Kidney epithelial cell (primary cell): ENCODE data around the gene PARP8. TPM values are rescaled to one million over a fixed set of nuclear protein-coding genes. Genes with fewer than 3 reads are reported as not detected.

ENCODE experiments used
- DNase-seq: peaks from one replicate; pipeline ENCODE4 v3.0.0-alpha.2; 2010; ENCODE audit warnings: low read depth
- H3K27me3 ChIP-seq: 2 replicates; pipeline ENCODE4 v1.6.0; 2011; ENCODE audit warnings: low read length; ENCODE audit not compliant: control insufficient read depth, insufficient read depth
- H3K36me3 ChIP-seq: 2 replicates; pipeline ENCODE4 v1.5.1; 2011; ENCODE audit warnings: low read length; ENCODE audit not compliant: control insufficient read depth, insufficient read depth
- H3K4me3 ChIP-seq: 2 replicates; pipeline ENCODE4 v1.5.1; 2011; ENCODE audit warnings: low read depth, mild to moderate bottlenecking, control low read depth, low read length
- total RNA-seq: library from RNA; depleted of rRNA; stranded (reverse); fragments of >200 nt; gene quantifications from 2 replicates; pipeline ENCODE4 v1.2.3, GENCODE V29; 2015
- TF ChIP-seq, protein P1 (sequence below): IDR thresholded peaks from 2 replicates; pipeline ENCODE4 v1.5.1; 2011; ENCODE audit warnings: mild to moderate bottlenecking, moderate library complexity, low read length, control low read depth, inconsistent platforms; ENCODE audit not compliant: insufficient read depth, poor library complexity, severe bottlenecking

PARP8 gene
- total RNA-seq, 1 donor from 2014 or later, result 29.7 TPM

- Histone ChIP-seq H3K4me3 (no peak overlapping the region), H3K27me3 (no peaks in the 10 kb centered on the region), H3K36me3 (no peaks in the 10 kb centered on the region)
- TF ChIP-seq, protein P1, sequence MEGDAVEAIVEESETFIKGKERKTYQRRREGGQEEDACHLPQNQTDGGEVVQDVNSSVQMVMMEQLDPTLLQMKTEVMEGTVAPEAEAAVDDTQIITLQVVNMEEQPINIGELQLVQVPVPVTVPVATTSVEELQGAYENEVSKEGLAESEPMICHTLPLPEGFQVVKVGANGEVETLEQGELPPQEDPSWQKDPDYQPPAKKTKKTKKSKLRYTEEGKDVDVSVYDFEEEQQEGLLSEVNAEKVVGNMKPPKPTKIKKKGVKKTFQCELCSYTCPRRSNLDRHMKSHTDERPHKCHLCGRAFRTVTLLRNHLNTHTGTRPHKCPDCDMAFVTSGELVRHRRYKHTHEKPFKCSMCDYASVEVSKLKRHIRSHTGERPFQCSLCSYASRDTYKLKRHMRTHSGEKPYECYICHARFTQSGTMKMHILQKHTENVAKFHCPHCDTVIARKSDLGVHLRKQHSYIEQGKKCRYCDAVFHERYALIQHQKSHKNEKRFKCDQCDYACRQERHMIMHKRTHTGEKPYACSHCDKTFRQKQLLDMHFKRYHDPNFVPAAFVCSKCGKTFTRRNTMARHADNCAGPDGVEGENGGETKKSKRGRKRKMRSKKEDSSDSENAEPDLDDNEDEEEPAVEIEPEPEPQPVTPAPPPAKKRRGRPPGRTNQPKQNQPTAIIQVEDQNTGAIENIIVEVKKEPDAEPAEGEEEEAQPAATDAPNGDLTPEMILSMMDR, result no peak
- no peak for DNase-seq
Measured at GRCh38 chr5:50881407-50881806, 215.0 kb downstream of the PARP8 start.

DNA sequence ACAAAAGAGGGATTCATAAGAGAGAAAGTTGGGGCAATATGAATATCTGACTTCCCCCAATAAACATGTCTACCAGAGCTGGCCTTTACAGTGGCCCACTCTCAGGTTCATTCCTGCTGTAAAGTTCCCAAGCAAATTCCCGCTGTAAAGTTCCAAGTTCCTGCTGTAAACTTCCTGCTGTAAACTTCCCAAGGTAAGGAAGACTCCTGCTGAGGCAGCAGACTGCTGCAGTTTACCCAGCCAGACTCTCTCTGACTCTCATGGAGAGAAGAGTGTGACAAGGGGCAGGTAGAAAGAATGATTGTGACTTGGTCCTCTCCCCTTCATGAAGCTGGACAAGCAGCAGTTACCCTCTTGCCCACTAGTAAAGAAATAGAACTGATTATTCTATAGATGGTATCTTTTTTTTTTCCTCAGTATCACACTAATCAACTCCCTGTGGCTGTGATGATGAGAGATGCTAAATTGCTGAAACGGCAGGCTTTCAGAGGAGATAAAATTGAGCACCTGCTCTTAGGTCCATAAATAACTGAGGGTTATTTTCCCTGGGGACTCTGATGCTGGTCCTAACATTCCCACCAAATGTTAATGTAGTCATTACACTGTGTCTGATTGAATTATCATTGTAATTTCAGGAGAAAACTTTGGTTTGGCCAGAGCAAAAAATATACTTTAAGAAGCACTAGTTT lies 220.4 kb downstream of the PARP8 start:
- Histone ChIP-seq H3K27me3 (no peaks in the 10 kb centered on the region), H3K4me3 (no peak overlapping the region), H3K36me3 (no peaks in the 10 kb centered on the region)
- DNase-seq, result no peak
- TF ChIP-seq, protein P1, result no peak

DNA sequence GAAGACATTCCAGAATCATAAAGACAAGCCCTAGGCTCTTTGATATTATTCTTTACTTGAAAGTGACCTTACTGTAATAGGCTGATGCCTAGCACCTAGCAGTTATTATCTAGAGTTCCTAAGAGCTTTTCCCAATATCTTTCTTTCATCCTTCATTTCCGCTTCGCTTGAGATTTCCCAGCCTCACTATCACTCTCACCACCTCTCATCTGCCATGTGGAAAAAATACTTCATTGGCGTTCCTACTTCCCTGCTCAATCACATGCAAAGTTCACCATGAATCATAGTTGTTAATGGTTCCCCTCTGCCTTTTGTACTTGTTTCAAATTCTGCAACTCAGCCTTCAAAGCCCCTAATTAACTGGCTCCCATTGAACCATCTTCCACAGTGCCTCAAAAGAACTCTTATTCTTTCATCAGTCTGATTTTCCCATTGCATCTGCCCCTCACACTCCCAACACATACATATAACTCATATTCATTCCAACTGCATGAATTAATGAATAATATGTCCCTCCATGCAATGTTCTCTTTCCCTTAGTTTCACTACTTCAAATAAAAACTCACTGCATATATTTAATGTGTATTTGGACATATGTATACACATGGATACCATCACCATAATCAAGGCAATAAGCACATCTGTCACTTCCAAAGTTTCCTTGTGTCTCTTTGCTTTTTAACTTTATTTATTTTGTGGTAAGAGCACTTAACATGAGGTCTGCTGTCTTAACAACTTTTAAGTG lies 221.6 kb downstream of the PARP8 start:
- TF ChIP-seq, protein P1, result no peak
- no peaks in the 10 kb centered on the region for H3K36me3 ChIP-seq
- no peaks in the 10 kb centered on the region for H3K27me3 ChIP-seq
- no peak for DNase-seq
- no peak overlapping the region for H3K4me3 ChIP-seq

- TF ChIP-seq, protein P1, result no peak
- Histone ChIP-seq H3K27me3 (no peaks in the 10 kb centered on the region), H3K4me3 (no peak overlapping the region), H3K36me3 (no peaks in the 10 kb centered on the region)
- DNase-seq, result no peak
Measured at GRCh38 chr5:50888751-50889150, 222.3 kb downstream of the PARP8 start.

GRCh38 chr5:50889790-50890189 lies 223.4 kb downstream of the PARP8 start:
- DNase-seq, result no peak
- Histone ChIP-seq H3K36me3 (no peaks in the 10 kb centered on the region), H3K27me3 (no peaks in the 10 kb centered on the region), H3K4me3 (no peak overlapping the region)
- TF ChIP-seq, protein P1, result no peak

Other genes starting within 250 kb of the PARP8 start
- 8.4 and 15.1 TPM in 2 replicates for gene EMB, start 225.3 kb upstream of the PARP8 start, total RNA-seq